IMR-90 (cell line): ENCODE data around the gene TNN. TPM values are rescaled to one million over a fixed set of nuclear protein-coding genes. Genes with fewer than 3 reads are reported as not detected.

Experiments used
- ATAC-seq: fragments of 200-7000 bp; cut with Tn5 transposase; 2 replicates; pipeline ENCODE4 v1.9.1; 2020; ENCODE audit warnings: low read depth, mild to moderate bottlenecking, moderate library complexity
- BruUV-seq: library from RNA; stranded (reverse); fragments of 400-500 nt; replicated peaks from 2 replicates; lab custom pipeline; 2021; lab: Mats Ljungman, UMichigan
- CTCF ChIA-PET: fragments of 300-600 bp; formaldehyde crosslinking; extraction: SDS; loops from one replicate; lab custom pipeline; 2021; ENCODE audit warnings: antibody characterized with exemption; lab: Yijun Ruan, JAX
- POLR2A ChIA-PET: fragments of 300-600 bp; sonication (Branson Sonifier 250); formaldehyde crosslinking; loops from one replicate; lab custom pipeline; 2022; ENCODE audit warnings: antibody characterized with exemption; ENCODE audit not compliant: unreplicated experiment; lab: Charles Lee
- DNase-seq: peaks from one replicate; pipeline ENCODE4 v3.0.0; 2013
- H2AFZ ChIP-seq: replicated peaks from 2 replicates; pipeline ENCODE3; 2013; ENCODE audit warnings: low read length, mild to moderate bottlenecking; ENCODE audit not compliant: poor library complexity
- H2AK5ac ChIP-seq: 2 replicates; pipeline ENCODE4 v1.6.1; 2013; ENCODE audit warnings: low read depth, low read length, inconsistent platforms
- H2AK9ac ChIP-seq: replicated peaks from 2 replicates; pipeline ENCODE3; 2013; ENCODE audit warnings: mild to moderate bottlenecking, low read depth, low read length, moderate library complexity; ENCODE audit not compliant: poor library complexity
- H2BK120ac ChIP-seq: 2 replicates; pipeline ENCODE4 v1.6.1; 2013; ENCODE audit warnings: low read depth, low read length, inconsistent platforms
- H2BK15ac ChIP-seq: 3 replicates; pipeline ENCODE4 v1.6.1; 2013; ENCODE audit warnings: low read depth, low read length, inconsistent platforms
- H2BK20ac ChIP-seq: 2 replicates; pipeline ENCODE4 v1.6.1; 2013; ENCODE audit warnings: low read depth, mild to moderate bottlenecking, inconsistent platforms, low read length, moderate library complexity
- H2BK5ac ChIP-seq: 2 replicates; pipeline ENCODE4 v1.6.1; 2013; ENCODE audit warnings: mild to moderate bottlenecking, low read depth, low read length, inconsistent platforms; ENCODE audit not compliant: poor library complexity, severe bottlenecking
- H3K14ac ChIP-seq: replicated peaks from 2 replicates; pipeline ENCODE4 v1.6.1; 2013; ENCODE audit warnings: low read depth, low read length, inconsistent platforms
- H3K18ac ChIP-seq: 2 replicates; pipeline ENCODE4 v1.6.1; 2013; ENCODE audit warnings: low read depth, low read length, control low read depth
- H3K23ac ChIP-seq: 2 replicates; pipeline ENCODE4 v1.6.1; 2013; ENCODE audit warnings: low read depth, low read length, inconsistent platforms
- H3K27ac ChIP-seq: 2 replicates; pipeline ENCODE4 v1.5.1; 2013; ENCODE audit warnings: mild to moderate bottlenecking, control low read depth, low read length; ENCODE audit not compliant: insufficient read depth
- H3K27me3 ChIP-seq: 2 replicates; pipeline ENCODE4 v1.6.1; 2013; ENCODE audit warnings: low read length; ENCODE audit not compliant: control insufficient read depth, insufficient read depth
- H3K36me3 ChIP-seq: 2 replicates; pipeline ENCODE4 v1.6.1; 2013; ENCODE audit warnings: low read length, mixed read lengths; ENCODE audit not compliant: control insufficient read depth, insufficient read depth
- H3K4ac ChIP-seq: 2 replicates; pipeline ENCODE4 v1.6.1; 2013; ENCODE audit warnings: low read depth, low read length, inconsistent platforms
- H3K4me1 ChIP-seq: 2 replicates; pipeline ENCODE4 v1.6.1; 2013; ENCODE audit warnings: low read length, mixed read lengths; ENCODE audit not compliant: control insufficient read depth, insufficient read depth
- H3K4me2 ChIP-seq: 2 replicates; pipeline ENCODE4 v1.6.1; 2013; ENCODE audit warnings: low read depth, mild to moderate bottlenecking, control low read depth, low read length, moderate library complexity
- H3K4me3 ChIP-seq: 2 replicates; pipeline ENCODE4 v1.5.1; 2013; ENCODE audit warnings: low read depth, mild to moderate bottlenecking, control low read depth, low read length, moderate library complexity; ENCODE audit not compliant: insufficient read depth
- H3K56ac ChIP-seq: 2 replicates; pipeline ENCODE4 v1.6.1; 2013; ENCODE audit warnings: low read length, inconsistent platforms; ENCODE audit not compliant: insufficient read depth; ENCODE audit errors: extremely low read depth
- H3K79me1 ChIP-seq, 2 experiments: 2 replicates each; pipeline ENCODE4 v1.6.1; 2013; ENCODE audit warnings: low read length in 2 of 2, inconsistent platforms in 1 of 2, low read depth in 1 of 2
- H3K9ac ChIP-seq: 2 replicates; pipeline ENCODE4 v1.6.1; 2013; ENCODE audit warnings: low read depth, low read length, control low read depth
- H3K9me1 ChIP-seq: 2 replicates; pipeline ENCODE4 v1.6.1; 2013; ENCODE audit warnings: low read length, inconsistent platforms; ENCODE audit not compliant: insufficient read depth
- H3K9me3 ChIP-seq: 2 replicates; pipeline ENCODE4 v1.6.1; 2013; ENCODE audit warnings: low read length; ENCODE audit not compliant: control insufficient read depth, insufficient read depth
- H4K20me1 ChIP-seq: 2 replicates; pipeline ENCODE4 v1.6.1; 2013; ENCODE audit warnings: low read length, inconsistent platforms; ENCODE audit not compliant: insufficient read depth
- H4K5ac ChIP-seq: 2 replicates; pipeline ENCODE4 v1.6.1; 2013; ENCODE audit warnings: mild to moderate bottlenecking, low read depth, low read length, control low read depth
- H4K8ac ChIP-seq, 2 experiments: 2 replicates each; pipeline ENCODE4 v1.6.1; 2013; ENCODE audit warnings: low read depth in 2 of 2, low read length in 2 of 2, control low read depth in 1 of 2, inconsistent platforms in 1 of 2
- H4K91ac ChIP-seq: 2 replicates; pipeline ENCODE4 v1.6.1; 2013; ENCODE audit warnings: low read depth, low read length, inconsistent platforms; ENCODE audit not compliant: insufficient read depth
- BHLHE40 ChIP-seq: fragments of 150-350 bp; IDR thresholded peaks from 2 replicates; pipeline ENCODE4 v1.6.1; 2016; ENCODE audit warnings: mild to moderate bottlenecking, low read depth, low read length
- ELK1 ChIP-seq: fragments of 150-350 bp; IDR thresholded peaks from 2 replicates; pipeline ENCODE4 v1.6.1; 2016; ENCODE audit warnings: low read depth, mild to moderate bottlenecking, low read length, moderate library complexity, borderline replicate concordance
- MAZ ChIP-seq: IDR thresholded peaks from 2 replicates; pipeline ENCODE4 v1.6.1; 2012; ENCODE audit warnings: low read depth, mild to moderate bottlenecking, low read length, improper control_type of control experiment, moderate library complexity, borderline replicate concordance
- MXI1 ChIP-seq: IDR thresholded peaks from 2 replicates; pipeline ENCODE4 v1.6.1; 2012; ENCODE audit warnings: low read depth, mild to moderate bottlenecking, low read length, moderate library complexity, borderline replicate concordance
- NFE2L2 ChIP-seq: fragments of 150-350 bp; IDR thresholded peaks from 2 replicates; pipeline ENCODE4 v1.6.1; 2016; ENCODE audit warnings: low read depth, mild to moderate bottlenecking, low read length
- WGBS, 2 experiments: methylation state at CpG; one replicate each; pipeline versions ENCODE4 v1.1.5 to v1.1.7; 2013; ENCODE audit warnings: missing lambda C conversion rate in 2 of 2; ENCODE audit not compliant: insufficient read length in 1 of 2; ENCODE audit errors: extremely low coverage in 2 of 2; 5-methylcytosine and 5-hydroxymethylcytosine counted together
- dilution Hi-C: fragments of 300-500 bp; cut with HindIII; formaldehyde crosslinking; loops from one replicate; pipeline ENCODE4 v1.14.3; 2018; ENCODE audit warnings: low sequenced_read_pairs; ENCODE audit not compliant: unreplicated experiment
- in situ Hi-C: fragments of 300-500 bp; cut with MboI; formaldehyde crosslinking; loops from 3 replicates; pipeline ENCODE4 v1.14.3; 2019; ENCODE audit warnings: low sequenced_read_pairs, inconsistent platforms, mixed read lengths
- intact Hi-C: fragments of 100-400 bp; cut with micrococcal nuclease; formaldehyde crosslinking; loops from 2 replicates; pipeline ENCODE4 v1.10.0; 2022
- polyA plus RNA-seq, 3 experiments: library from polyadenylated mRNA; depleted of rRNA; stranded (reverse); fragments of >200 nt; gene quantifications; 2 replicates each; pipeline ENCODE4 v1.2.3, GENCODE V29; 2012; ENCODE audit warnings: low replicate concordance in 1 of 3
- total RNA-seq: library from RNA; depleted of rRNA; stranded (reverse); fragments of >200 nt; gene quantifications from 2 replicates; pipeline ENCODE4 v1.2.3, GENCODE V29; 2012

The TNN gene
- total and polyA plus RNA-seq, 2 of the 4 experiments (the other 2 are of a cell fraction) = not detected

- H2AK9ac ChIP-seq = no peak overlapping the region
- H3K9me3 ChIP-seq = no peaks in the 10 kb centered on the region
- no CpG with 5 or more reads among the region's 3 CpGs for WGBS, 2 experiments
- H2BK5ac ChIP-seq = no peak overlapping the region
- no peaks in the 10 kb centered on the region for H3K4me1 ChIP-seq
- no peaks in the 10 kb centered on the region for H3K9me1 ChIP-seq
- no peaks in the 10 kb centered on the region for H4K20me1 ChIP-seq
- no peak overlapping the region for H4K91ac ChIP-seq
- intact Hi-C loops = no loop called here
- in situ Hi-C loops = no loop called here
- TF ChIP-seq ELK1 (no peak), MXI1 (no peak), BHLHE40 (no peak), MAZ (no peak), NFE2L2 (no peak)
- dilution Hi-C loops = no loop called here
- H4K5ac ChIP-seq = no peak overlapping the region
- BruUV-seq = no TSS peak
- no peak for ATAC-seq
- no peak overlapping the region for H3K56ac ChIP-seq
- H3K4ac ChIP-seq = no peak overlapping the region
- H2BK120ac ChIP-seq = no peak overlapping the region
- no peak overlapping the region for H3K9ac ChIP-seq
- no peak overlapping the region for H3K4me2 ChIP-seq
- no peaks in the 10 kb centered on the region for H3K79me1 ChIP-seq
- no peak overlapping the region for H3K23ac ChIP-seq
- H3K18ac ChIP-seq = no peak overlapping the region
- POLR2A ChIA-PET = no interaction called here
- H3K14ac ChIP-seq = no peak overlapping the region
- H4K8ac ChIP-seq = no peak overlapping the region
- no peak overlapping the region for H2AFZ ChIP-seq
- no peak overlapping the region for H3K4me3 ChIP-seq
- no peak overlapping the region for H2BK20ac ChIP-seq
- no peak for DNase-seq
- H3K36me3 ChIP-seq = no peaks in the 10 kb centered on the region
- no peak overlapping the region for H2BK15ac ChIP-seq
- no peak overlapping the region for H2AK5ac ChIP-seq
- H3K27ac ChIP-seq = no peak overlapping the region
- H3K27me3 ChIP-seq = no peaks in the 10 kb centered on the region
- CTCF ChIA-PET = no interaction called here
Observed at GRCh38 chr1:175088525-175088951, 20.9 kb downstream of the TNN start.
